ENCODE data around the gene UBE2S.

UBE2S gene

GRCh38 chr19:55376241-55376933, 31.2 kb downstream of the UBE2S start, which contains the start of gene TMEM190:
TSS of gene TMEM190 (plus strand) at chr19:55376826. CDS start at chr19:55376854, 28 bp downstream.
- TF ChIP-seq POLR2AphosphoS5 (IDR thresholded peaks at IDR 0.05; ENCODE audit: low read depth, low read length) (no peak), TAF1 (IDR thresholded peaks at IDR 0.05; ENCODE audit: borderline replicate concordance, low read depth, low read length) (no peak), POLR2A (IDR thresholded peaks at IDR 0.05; ENCODE audit: low read depth, low read length) (no peak)
- FAIRE-seq (no peak), DNase-seq (ENCODE audit: insufficient read length) (no peak)

- TF ChIP-seq TAF1 (IDR thresholded peaks at IDR 0.05; ENCODE audit: borderline replicate concordance, low read depth, low read length) = no peak
- TF ChIP-seq POLR2AphosphoS5 (IDR thresholded peaks at IDR 0.05; ENCODE audit: low read depth, low read length) = no peak
- no peak for TF ChIP-seq POLR2A (IDR thresholded peaks at IDR 0.05; ENCODE audit: low read depth, low read length)
- no peak for FAIRE-seq
- DNase-seq (ENCODE audit: insufficient read length) = no peak
Observed at GRCh38 chr19:55373993-55374757, 33.4 kb downstream of the UBE2S start.

GRCh38 chr19:55373306-55373992, 34.1 kb downstream of the UBE2S start:
- TF ChIP-seq POLR2A (IDR thresholded peaks at IDR 0.05; ENCODE audit: low read depth, low read length) (no peak), POLR2AphosphoS5 (IDR thresholded peaks at IDR 0.05; ENCODE audit: low read depth, low read length) (no peak), TAF1 (IDR thresholded peaks at IDR 0.05; ENCODE audit: borderline replicate concordance, low read depth, low read length) (no peak)
- DNase-seq (ENCODE audit: insufficient read length) (no peak), FAIRE-seq (no peak)

- TF ChIP-seq POLR2AphosphoS5 (IDR thresholded peaks at IDR 0.05; ENCODE audit: low read depth, low read length) (no peak), TAF1 (IDR thresholded peaks at IDR 0.05; ENCODE audit: borderline replicate concordance, low read depth, low read length) (no peak), POLR2A (IDR thresholded peaks at IDR 0.05; ENCODE audit: low read depth, low read length) (no peak)
- no peak for DNase-seq (ENCODE audit: insufficient read length)
- FAIRE-seq = no peak
Observed at GRCh38 chr19:55372316-55373081, 35.1 kb downstream of the UBE2S start.

GRCh38 chr19:55370305-55370988, 37.1 kb downstream of the UBE2S start, which contains the start of gene IL11:
TSS of gene IL11 (minus strand) at chr19:55370463. CDS start at chr19:55370310, 153 bp downstream.
- TF ChIP-seq TAF1 (IDR thresholded peaks at IDR 0.05; ENCODE audit: borderline replicate concordance, low read depth, low read length) (no peak), POLR2AphosphoS5 (IDR thresholded peaks at IDR 0.05; ENCODE audit: low read depth, low read length) (no peak), POLR2A (IDR thresholded peaks at IDR 0.05; ENCODE audit: low read depth, low read length) (no peak)
- DNase-seq (ENCODE audit: insufficient read length) = no peak
- no peak for FAIRE-seq

GRCh38 chr19:55369653-55370304, 37.8 kb downstream of the UBE2S start:
- DNase-seq (ENCODE audit: insufficient read length) (peak; percentile 70), FAIRE-seq (no peak)
- no peak for TF ChIP-seq POLR2A (IDR thresholded peaks at IDR 0.05; ENCODE audit: low read depth, low read length)
- TF ChIP-seq POLR2AphosphoS5 (IDR thresholded peaks at IDR 0.05; ENCODE audit: low read depth, low read length) = no peak
- no peak for TF ChIP-seq TAF1 (IDR thresholded peaks at IDR 0.05; ENCODE audit: borderline replicate concordance, low read depth, low read length)

- FAIRE-seq (no peak), DNase-seq (ENCODE audit: insufficient read length) (no peak)
- TF ChIP-seq POLR2A (IDR thresholded peaks at IDR 0.05; ENCODE audit: low read depth, low read length) (no peak), TAF1 (IDR thresholded peaks at IDR 0.05; ENCODE audit: borderline replicate concordance, low read depth, low read length) (no peak), POLR2AphosphoS5 (IDR thresholded peaks at IDR 0.05; ENCODE audit: low read depth, low read length) (no peak)
Observed at GRCh38 chr19:55368701-55369563, 38.7 kb downstream of the UBE2S start.

GRCh38 chr19:55368106-55368505, 39.5 kb downstream of the UBE2S start:
- TF ChIP-seq TAF1 (IDR thresholded peaks at IDR 0.05; ENCODE audit: borderline replicate concordance, low read depth, low read length) (no peak), POLR2A (IDR thresholded peaks at IDR 0.05; ENCODE audit: low read depth, low read length) (no peak), POLR2AphosphoS5 (IDR thresholded peaks at IDR 0.05; ENCODE audit: low read depth, low read length) (no peak)
- no peak for FAIRE-seq
- DNase-seq (ENCODE audit: insufficient read length) = no peak

GRCh38 chr19:55366790-55367189, 40.8 kb downstream of the UBE2S start:
- no peak for FAIRE-seq
- TF ChIP-seq POLR2A (IDR thresholded peaks at IDR 0.05; ENCODE audit: low read depth, low read length) (no peak), POLR2AphosphoS5 (IDR thresholded peaks at IDR 0.05; ENCODE audit: low read depth, low read length) (no peak), TAF1 (IDR thresholded peaks at IDR 0.05; ENCODE audit: borderline replicate concordance, low read depth, low read length) (no peak)

More at GRCh38 chr19:55366790-55367189, 40.8 kb downstream of the UBE2S start:
- DNase-seq (ENCODE audit: insufficient read length) = no peak
